Prostate gland (tissue), 2 donors: ENCODE data around the gene RPP25.

ENCODE experiments used
- CTCF ChIP-seq, 4 experiments: fragments of 200-600 bp in 2 of 4; fragments of 450-650 bp in 2 of 4; sonication (generic) in 2 of 4; IDR thresholded peaks; 1 replicate in 3 of 4; 2 replicates in 1 of 4; pipeline ENCODE4 v1.5.1; 2016 to 2019; ENCODE audit warnings: antibody characterized with exemption in 4 of 4, mild to moderate bottlenecking in 2 of 4, moderate library complexity in 2 of 4
- POLR2A ChIP-seq: fragments of 450-650 bp; IDR thresholded peaks from one replicate; pipeline ENCODE4 v1.6.1; 2016; ENCODE audit warnings: antibody characterized with exemption, mild to moderate bottlenecking

- TF ChIP-seq POLR2A (no peak), CTCF (IDR thresholded peaks at IDR 0.05) (no peak)
Observed at GRCh38 chr15:74997141-74997540, 40.6 kb upstream of the RPP25 start.
